GM15510 (cell line): Measurements from ENCODE around the gene DOC2A.

Experiments
- POLR2A ChIP-seq: IDR thresholded peaks from 3 replicates; pipeline ENCODE4 v1.6.1; 2011; ENCODE audit warnings: borderline replicate concordance; ENCODE audit not compliant: insufficient read length; ENCODE audit errors: extremely low read depth

DOC2A gene

DNA sequence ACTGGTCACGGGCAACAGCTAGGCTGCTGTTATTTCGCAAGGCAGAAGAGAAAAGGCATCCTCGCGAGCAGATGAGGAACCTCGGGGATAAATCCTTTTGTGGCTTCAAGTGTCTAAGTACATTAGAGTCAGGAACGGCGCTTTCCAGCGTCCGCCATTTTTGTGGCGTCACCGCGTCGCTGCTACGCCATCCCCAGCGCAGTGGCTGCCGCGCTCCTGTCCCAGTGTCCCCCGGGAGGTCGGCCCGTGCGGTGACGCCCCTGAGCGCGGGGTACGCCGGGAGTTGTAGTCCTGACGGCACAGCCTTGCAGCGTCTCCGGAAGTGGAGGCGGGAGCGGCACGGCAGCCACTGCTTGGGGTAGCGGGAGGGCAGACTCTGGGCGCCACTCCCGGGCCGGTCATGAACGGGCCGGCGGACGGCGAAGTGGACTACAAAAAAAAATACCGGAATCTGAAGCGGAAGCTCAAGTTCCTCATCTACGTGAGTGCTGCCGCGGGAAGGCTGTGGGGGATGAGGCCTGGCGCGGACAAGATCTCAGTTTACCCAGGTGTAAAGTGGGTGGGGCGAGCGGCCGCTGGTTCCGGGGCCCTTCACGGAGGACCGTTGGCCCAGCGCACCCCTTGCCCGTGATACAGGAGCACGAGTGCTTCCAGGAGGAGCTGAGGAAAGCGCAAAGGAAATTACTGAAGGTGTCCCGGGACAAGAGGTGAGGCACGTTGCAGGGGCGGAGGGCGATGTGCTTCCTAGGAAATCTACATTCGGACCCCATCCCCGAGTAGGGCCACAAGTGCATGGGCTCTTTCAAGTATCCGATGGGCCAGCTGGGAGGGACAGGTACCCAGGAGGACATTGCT is 14.7 kb downstream of the DOC2A start, which contains the start of gene INO80E:
INO80E (plus strand) TSS at position 331 of the 855 bp plus-strand sequence; CDS start at position 401, 70 bp downstream.
- peak; percentile 70 for TF ChIP-seq POLR2A

DNA sequence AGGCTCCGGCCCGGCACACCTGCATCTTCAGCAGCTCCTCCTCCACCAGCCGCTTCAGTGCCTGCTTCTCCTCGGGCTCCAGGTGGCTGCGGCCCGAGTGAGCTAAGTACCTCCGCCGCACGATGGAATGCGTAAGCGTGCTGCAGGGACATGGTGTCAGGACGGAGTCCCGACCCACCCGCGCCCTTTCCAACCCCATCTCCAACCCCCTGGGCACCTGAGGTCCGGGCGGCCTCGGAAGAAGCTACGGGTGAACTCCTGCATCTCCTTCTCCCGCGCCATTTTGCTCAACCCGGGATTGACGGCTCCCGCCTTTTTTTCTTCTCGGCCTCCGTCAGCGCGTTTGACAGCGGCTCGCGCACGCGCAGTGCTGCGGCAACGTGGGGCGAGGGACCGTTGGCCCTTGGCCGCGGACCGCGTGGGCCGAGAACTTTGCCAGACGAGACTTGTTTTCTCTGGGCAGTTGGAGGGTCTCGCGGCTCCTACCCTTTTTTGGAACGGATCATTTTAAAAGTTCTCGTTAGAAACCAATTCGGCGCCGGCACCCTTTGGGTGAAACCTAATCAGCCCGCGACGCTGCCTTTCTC is 15.4 kb downstream of the DOC2A start, which contains the start of gene HIRIP3:
HIRIP3 (minus strand) TSS at position 294 of the 587 bp plus-strand sequence; CDS start at position 282, 12 bp downstream.
- TF ChIP-seq POLR2A: peak; percentile 39

DNA sequence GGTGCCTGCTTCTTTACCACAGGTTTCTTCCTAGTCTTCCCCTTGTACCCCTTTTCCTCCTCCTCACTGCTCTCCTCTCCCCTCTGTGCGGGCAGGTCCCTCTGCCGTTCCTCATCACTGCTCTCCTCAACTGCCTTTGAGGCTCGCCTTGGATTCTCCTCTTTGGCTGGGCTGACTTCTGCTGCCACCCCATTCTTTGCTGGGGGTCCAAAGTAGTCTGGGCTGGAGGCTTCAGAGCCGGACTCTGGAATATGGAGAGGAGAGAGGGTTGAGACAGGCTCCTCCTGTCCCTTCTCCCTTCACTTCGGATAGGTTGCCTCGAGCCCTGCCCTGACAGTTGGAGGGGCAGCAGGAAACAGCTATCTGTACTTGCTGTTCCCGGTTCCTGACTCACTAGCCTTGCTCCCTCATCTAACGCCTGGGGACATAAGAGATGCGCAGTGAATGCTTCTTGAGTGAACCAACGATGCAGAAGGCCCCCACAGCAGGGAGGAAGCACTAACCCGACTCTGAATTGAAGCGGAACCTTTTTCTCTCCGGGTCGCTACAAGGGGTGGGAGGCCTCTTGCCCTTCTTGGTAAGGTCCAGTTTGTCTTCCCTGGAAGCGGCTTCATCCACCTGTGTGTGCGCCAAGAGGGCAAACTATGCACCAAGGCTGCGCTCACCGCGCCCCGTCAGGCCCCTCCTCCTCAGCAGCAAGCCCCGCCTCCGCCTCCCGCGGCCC is 16.1 kb downstream of the DOC2A start:
- no peak for TF ChIP-seq POLR2A

DNA sequence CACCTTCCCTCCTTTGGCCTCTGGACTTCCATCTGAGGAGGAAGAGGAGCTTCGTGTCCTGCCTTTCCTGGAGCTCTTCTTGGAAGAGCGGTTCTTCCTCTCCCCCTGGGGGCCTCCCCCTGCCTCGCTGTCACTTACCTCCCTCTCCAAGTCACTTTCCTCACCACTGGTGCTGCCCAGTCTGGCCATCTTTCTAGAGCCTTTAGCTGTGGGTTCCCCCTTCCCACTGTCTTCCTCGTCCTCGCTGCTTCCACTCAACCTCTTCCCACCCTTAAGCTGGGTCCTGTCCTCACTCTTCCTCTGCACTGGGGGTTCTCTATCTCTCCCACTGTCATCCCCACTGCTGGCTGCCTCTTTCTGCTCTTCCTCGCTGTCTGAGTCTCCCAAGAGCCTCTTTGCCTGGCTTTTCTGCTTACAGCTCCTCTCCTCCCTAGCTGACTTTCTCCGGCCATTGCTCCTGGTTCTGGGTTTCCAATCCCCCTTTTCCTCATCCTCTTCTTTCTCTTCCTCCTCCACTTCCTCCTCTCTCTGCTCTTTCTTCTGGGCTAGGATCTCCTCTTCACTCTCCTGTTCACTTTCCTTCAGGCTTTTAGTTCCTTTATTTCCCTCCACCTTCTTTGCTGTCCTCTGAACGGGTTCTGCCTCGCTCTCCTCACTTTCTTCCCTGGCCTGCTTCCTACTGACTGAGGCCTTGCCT is 16.8 kb downstream of the DOC2A start:
- TF ChIP-seq POLR2A: no peak

DNA sequence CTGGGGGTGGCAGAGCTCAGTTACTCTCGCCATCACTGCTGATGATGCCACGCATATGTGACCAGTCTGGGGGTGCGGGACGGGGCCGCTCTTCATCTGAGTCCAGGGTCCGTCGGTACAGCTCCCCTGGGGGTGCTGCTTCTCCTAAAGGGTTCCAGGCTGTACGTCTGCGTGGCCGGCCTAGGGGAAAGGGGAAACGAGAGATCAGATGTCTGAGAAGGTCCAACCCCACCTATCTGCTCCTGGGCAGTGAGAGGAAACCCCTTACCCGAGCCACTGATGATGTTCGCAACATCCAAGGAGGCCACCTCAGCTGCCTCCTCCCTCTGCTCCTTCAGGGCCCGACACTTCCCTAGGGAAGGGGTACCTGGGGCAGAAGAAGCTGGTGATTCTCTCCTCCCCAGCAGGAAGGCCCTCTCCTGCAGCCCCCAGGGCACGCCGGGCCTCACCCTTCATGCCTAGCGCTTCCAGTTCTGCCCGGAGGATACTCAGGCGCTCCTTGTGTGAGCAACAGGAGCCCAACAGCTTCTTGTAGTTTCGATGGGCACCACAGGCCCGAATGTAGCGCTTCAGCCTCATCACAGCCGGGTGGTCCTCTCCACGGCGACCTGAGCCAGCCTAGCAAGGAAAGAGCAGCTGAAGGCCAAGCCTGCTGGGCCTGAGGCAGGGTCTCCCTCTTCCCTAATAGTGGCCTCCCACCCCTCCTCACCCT is 17.5 kb downstream of the DOC2A start:
- no peak for TF ChIP-seq POLR2A

DNA sequence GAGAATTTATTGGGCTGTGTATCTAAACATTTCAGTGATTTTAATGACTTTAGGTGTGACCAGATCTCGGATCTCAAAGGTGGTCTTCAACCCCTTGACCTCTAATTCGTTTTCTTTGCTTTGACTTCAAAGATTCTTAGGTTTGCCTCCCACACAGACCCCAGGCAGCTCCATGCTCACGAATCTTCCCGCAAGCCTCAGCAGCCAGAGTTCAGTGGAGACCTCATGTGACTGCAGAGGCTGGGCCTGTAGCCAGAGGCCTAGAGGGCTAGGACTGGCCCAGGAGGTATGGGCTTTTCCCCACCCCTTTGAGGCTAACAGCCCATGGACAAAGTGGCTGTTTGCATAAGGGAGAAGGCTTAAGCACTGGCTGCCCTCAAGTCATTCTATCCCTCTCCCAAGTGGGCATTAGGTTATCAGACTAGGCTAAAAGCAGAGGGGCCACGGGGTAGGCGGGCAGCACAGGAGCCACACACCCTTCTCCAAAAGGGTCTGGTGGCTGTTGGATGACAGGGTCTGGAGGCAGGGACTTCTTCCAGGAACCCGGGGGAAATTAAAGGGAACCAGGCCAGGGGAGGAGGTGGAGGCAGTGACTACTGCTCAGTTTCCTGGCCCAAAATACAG is 18.4 kb downstream of the DOC2A start:
- no peak for TF ChIP-seq POLR2A

DNA sequence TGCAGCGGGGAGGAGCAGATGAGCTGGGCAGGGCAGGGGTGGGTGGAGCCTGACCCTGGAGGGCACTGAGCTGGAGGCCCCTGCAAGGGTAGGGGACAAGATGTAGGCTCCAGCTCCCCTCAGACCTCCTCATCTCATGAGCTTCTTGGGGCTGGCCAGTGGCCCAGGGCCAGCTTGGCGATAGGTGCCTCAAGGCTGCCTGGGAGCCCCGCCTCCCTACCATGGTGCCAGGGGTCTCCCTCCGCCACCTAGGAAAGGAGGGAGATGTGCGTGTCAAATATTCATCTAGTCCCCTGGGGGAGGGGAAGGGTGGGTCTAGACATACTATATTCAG is 19.3 kb downstream of the DOC2A start:
- TF ChIP-seq POLR2A: no peak

DNA sequence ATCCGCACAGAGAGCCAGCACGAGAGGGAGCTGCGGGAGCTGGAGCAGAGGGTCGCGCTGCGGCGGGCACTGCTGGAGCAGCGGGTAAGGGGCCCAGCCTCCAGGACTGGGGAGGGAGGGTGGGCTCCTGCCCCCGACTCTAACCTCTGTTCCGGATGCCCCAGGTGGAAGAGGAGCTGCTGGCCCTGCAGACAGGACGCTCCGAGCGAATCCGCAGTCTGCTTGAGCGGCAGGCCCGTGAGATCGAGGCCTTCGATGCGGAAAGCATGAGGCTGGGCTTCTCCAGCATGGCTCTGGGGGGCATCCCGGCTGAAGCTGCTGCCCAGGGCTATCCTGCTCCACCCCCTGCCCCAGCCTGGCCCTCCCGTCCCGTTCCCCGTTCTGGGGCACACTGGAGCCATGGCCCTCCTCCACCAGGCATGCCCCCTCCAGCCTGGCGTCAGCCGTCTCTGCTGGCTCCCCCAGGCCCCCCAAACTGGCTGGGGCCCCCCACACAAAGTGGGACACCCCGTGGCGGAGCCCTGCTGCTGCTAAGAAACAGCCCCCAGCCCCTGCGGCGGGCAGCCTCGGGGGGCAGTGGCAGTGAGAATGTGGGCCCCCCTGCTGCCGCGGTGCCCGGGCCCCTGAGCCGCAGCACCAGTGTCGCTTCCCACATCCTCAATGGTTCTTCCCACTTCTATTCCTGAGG is 19.8 kb downstream of the DOC2A start:
- TF ChIP-seq POLR2A: no peak

DNA sequence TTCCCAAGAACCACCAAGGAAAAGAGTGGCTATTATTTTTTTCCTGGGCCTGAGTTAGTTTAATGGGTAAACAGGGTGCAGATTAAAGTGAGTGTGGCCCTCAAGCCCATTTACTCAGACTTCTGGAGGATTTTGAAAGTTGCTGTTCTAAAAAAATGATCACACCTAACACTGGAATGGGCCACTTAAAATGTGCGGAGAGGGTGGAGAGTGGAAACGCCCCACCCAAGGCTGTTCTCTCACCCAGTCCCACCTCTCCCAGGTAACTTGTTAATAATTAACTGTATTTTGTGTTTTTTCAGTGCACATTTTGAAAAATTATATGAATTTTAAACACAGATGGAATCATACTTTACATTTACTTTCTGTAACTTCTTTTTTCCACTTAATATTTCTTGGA is 20.8 kb downstream of the DOC2A start:
- TF ChIP-seq POLR2A: no peak

DNA sequence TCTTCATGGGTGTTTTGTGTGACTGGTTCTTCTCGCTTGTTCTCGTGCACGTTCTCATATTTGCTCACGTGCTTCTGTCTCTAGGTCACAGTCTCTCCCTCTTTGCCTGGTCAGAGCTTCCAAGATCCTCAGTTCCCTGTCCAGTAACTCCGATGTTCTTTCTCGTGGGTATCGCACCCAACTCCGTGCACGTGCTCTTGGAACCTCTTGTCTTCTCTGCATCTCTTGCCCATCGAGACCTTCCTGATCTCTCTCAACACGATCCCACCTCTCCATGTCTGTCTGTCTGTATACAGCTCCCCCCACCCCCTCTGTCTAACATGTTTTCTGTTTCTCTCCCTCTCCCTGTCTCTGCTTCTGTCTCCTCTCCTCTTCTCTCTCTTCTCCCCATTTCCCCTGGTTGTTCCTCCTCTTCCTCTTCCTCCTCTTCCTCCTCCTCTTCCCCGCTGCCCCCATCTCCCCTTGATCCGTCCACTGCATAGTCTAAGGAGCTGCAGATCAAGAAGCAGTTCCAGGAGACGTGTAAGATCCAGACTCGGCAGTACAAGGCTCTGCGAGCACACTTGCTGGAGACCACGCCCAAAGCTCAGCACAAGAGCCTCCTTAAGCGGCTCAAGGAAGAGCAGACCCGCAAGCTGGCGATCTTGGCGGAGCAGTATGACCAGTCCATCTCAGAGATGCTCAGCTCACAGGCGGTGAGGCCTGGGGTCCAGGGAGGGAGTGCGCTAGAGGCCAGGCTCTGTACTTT is 21.5 kb downstream of the DOC2A start:
- no peak for TF ChIP-seq POLR2A

DNA sequence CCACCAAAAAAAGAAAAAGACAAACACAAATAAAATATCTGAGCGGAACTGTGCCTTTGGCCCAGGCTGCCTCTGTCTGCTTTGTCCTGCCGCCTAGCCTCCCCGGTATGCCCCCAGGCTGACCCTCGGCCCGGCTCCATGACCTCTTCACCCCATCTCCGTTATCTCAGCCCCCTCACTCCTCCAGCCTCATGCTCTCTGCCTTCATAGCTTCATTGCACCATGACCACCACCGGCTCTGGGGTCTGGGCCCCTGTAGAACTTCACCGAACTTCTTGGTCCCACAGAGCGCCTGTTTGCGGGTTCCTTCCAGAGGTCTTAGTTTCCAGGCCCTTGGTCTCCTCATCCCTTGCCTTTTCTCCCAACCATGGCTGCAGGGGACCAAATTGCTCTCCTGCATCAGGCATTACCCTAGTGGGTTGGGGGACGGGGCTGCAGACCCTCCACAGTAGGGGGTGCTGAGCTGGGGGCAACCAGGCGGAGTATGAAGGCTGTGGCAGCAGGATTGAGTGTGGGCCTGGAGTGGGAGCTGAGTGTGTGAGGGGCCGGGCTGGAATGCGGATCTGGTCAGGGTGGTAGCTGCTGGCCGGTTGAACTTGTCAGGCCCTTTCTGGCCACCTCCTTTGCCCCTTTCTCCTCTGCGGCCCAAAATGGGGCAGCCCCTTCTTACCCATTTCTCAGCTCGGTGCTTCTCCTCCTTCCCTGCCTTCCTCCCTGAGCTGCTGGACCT is 22.3 kb downstream of the DOC2A start:
- no peak for TF ChIP-seq POLR2A

DNA sequence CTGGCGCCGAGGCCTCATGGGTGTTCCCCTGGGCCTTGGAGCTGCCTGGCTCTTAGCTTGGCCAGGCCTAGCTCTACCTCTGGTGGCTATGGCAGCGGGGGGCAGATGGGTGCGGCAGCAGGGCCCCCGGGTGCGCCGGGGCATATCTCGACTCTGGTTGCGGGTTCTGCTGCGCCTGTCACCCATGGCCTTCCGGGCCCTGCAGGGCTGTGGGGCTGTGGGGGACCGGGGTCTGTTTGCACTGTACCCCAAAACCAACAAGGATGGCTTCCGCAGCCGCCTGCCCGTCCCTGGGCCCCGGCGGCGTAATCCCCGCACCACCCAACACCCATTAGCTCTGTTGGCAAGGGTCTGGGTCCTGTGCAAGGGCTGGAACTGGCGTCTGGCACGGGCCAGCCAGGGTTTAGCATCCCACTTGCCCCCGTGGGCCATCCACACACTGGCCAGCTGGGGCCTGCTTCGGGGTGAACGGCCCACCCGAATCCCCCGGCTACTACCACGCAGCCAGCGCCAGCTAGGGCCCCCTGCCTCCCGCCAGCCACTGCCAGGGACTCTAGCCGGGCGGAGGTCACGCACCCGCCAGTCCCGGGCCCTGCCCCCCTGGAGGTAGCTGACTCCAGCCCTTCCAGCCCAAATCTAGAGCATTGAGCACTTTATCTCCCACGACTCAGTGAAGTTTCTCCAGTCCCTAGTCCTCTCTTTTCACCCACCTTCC is 23.3 kb downstream of the DOC2A start:
- TF ChIP-seq POLR2A: no peak

DNA sequence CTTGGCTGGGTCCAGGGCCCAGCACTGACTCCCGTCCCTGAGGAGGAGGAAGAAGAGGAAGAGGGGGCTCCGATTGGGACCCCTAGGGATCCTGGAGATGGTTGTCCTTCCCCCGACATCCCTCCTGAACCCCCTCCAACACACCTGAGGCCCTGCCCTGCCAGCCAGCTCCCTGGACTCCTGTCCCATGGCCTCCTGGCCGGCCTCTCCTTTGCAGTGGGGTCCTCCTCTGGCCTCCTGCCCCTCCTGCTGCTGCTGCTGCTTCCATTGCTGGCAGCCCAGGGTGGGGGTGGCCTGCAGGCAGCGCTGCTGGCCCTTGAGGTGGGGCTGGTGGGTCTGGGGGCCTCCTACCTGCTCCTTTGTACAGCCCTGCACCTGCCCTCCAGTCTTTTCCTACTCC is 23.9 kb downstream of the DOC2A start:
- no peak for TF ChIP-seq POLR2A
